HL-60 (cell line): Measurements from ENCODE around the gene EXOC4.

ENCODE experiments used
- DNase-seq, 2 experiments: peaks; one replicate each; pipeline ENCODE4 v3.0.0-alpha.2; 2010 to 2020; ENCODE audit warnings: low read depth in 1 of 2, low spot score in 1 of 2
- H3K27ac ChIP-seq: fragments of 250-450 bp; sonication (Bioruptor Pico); replicated peaks from 2 replicates; pipeline ENCODE4 v1.5.1; 2020; ENCODE audit warnings: mild to moderate bottlenecking, moderate library complexity
- H3K27me3 ChIP-seq: fragments of 250-450 bp; sonication (Bioruptor Pico); 2 replicates; pipeline ENCODE4 v1.5.1; 2021; ENCODE audit warnings: mild to moderate bottlenecking, moderate library complexity; ENCODE audit not compliant: insufficient read depth, poor library complexity, severe bottlenecking
- H3K4me3 ChIP-seq: replicated peaks from 2 replicates; pipeline ENCODE4 v1.5.1; 2011; ENCODE audit warnings: mild to moderate bottlenecking, control low read depth, low read length; ENCODE audit not compliant: insufficient read depth
- GABPA ChIP-seq: IDR thresholded peaks from 2 replicates; pipeline ENCODE4 v1.6.1; 2012; ENCODE audit warnings: low read depth
- POLR2AphosphoS5 ChIP-seq: IDR thresholded peaks from 2 replicates; pipeline ENCODE4 v1.6.1; 2012; ENCODE audit warnings: low read depth
- SPI1 ChIP-seq: IDR thresholded peaks from 2 replicates; pipeline ENCODE4 v1.6.1; 2012; ENCODE audit warnings: low read depth, mild to moderate bottlenecking, borderline replicate concordance
- TF ChIP-seq, protein P1 (sequence below): IDR thresholded peaks from one replicate; pipeline ENCODE4 v1.5.1; 2011; ENCODE audit warnings: low read length, control low read depth, inconsistent platforms; ENCODE audit not compliant: insufficient read depth
- TF ChIP-seq, protein P2 (sequence below): IDR thresholded peaks from 2 replicates; pipeline ENCODE4 v1.6.1; 2012; ENCODE audit warnings: low read depth; ENCODE audit not compliant: insufficient replicate concordance

EXOC4 gene

DNA sequence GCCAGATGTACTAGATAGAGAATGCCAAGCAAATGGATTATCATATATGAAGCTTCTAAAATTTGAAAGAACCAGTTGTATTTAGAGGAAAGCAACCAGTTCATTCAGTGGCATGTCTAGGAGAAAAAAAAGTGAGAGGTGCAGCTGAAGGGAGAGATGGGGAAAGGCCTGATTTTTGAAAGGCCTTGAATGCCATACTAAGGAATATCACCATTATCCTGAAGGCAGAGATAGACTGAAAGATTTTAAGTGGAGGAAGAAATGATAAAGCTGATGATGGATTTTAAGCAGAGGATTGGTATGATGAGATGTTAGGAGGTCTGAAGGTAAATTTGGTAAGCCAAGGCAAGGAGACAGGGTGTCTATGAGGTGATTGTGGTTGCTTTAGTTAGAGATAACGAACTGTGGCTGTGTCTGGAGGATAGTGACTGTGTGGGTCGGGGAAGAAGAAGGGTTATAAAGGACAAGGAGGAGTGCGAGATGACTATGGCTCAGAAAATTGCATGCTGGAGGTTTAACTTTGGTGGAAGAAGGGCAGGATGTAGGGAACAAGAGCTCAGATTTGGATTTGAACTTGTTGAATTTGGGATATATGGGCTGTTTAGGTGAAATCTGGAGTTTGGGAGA, 330.8 kb downstream of the EXOC4 start:
- TF ChIP-seq GABPA (no peak), POLR2AphosphoS5 (no peak), SPI1 (no peak)
- TF ChIP-seq, protein P1, sequence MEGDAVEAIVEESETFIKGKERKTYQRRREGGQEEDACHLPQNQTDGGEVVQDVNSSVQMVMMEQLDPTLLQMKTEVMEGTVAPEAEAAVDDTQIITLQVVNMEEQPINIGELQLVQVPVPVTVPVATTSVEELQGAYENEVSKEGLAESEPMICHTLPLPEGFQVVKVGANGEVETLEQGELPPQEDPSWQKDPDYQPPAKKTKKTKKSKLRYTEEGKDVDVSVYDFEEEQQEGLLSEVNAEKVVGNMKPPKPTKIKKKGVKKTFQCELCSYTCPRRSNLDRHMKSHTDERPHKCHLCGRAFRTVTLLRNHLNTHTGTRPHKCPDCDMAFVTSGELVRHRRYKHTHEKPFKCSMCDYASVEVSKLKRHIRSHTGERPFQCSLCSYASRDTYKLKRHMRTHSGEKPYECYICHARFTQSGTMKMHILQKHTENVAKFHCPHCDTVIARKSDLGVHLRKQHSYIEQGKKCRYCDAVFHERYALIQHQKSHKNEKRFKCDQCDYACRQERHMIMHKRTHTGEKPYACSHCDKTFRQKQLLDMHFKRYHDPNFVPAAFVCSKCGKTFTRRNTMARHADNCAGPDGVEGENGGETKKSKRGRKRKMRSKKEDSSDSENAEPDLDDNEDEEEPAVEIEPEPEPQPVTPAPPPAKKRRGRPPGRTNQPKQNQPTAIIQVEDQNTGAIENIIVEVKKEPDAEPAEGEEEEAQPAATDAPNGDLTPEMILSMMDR = no peak
- TF ChIP-seq, protein P2, sequence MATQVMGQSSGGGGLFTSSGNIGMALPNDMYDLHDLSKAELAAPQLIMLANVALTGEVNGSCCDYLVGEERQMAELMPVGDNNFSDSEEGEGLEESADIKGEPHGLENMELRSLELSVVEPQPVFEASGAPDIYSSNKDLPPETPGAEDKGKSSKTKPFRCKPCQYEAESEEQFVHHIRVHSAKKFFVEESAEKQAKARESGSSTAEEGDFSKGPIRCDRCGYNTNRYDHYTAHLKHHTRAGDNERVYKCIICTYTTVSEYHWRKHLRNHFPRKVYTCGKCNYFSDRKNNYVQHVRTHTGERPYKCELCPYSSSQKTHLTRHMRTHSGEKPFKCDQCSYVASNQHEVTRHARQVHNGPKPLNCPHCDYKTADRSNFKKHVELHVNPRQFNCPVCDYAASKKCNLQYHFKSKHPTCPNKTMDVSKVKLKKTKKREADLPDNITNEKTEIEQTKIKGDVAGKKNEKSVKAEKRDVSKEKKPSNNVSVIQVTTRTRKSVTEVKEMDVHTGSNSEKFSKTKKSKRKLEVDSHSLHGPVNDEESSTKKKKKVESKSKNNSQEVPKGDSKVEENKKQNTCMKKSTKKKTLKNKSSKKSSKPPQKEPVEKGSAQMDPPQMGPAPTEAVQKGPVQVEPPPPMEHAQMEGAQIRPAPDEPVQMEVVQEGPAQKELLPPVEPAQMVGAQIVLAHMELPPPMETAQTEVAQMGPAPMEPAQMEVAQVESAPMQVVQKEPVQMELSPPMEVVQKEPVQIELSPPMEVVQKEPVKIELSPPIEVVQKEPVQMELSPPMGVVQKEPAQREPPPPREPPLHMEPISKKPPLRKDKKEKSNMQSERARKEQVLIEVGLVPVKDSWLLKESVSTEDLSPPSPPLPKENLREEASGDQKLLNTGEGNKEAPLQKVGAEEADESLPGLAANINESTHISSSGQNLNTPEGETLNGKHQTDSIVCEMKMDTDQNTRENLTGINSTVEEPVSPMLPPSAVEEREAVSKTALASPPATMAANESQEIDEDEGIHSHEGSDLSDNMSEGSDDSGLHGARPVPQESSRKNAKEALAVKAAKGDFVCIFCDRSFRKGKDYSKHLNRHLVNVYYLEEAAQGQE = no peak

DNA sequence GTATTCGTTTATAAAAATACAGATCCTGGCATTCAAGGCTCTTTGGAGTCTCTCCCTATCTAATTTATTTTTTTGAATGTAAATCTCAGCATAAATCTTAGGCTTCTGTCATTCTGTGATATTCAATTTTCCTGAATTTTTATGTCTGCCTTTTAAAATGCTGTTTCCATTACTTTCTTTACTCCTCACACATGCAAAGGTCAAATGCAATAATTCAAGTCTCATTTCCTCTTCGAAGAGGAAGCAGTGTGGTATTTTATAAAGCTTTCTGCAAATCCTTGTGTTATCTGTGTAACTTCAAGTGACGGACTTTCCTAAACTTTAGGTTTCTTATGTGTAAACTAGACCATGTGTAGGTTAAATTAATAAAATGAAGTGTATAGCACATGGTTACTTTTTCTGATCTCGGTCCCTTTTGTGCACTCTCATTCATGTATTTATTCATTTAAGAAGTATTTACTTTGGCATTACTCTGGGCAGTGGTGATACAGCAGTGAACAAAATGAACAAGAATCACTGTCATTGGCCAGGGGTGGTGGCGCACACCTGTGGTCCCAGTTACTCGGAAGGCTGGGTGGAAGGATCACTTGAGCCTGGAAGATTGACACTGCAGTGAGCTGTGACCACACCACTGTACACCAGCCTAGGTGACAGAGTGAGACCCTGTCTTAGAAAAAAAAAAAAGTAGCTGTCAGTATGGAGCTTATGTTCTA, 332.2 kb downstream of the EXOC4 start:
- no peak for DNase-seq
- no peaks in the 10 kb centered on the region for H3K27me3 ChIP-seq
- H3K4me3 ChIP-seq = no peak overlapping the region
- no peak overlapping the region for H3K27ac ChIP-seq
- no peak for TF ChIP-seq GABPA
- TF ChIP-seq, protein P2 = no peak
- TF ChIP-seq, protein P1 = no peak
- TF ChIP-seq SPI1 = no peak
- TF ChIP-seq POLR2AphosphoS5 = no peak

More for the DNA sequence above, 330.8 kb downstream of the EXOC4 start:
- no peak for DNase-seq
- no peaks in the 10 kb centered on the region for H3K27me3 ChIP-seq
- H3K27ac ChIP-seq = no peak overlapping the region
- no peak overlapping the region for H3K4me3 ChIP-seq

DNA sequence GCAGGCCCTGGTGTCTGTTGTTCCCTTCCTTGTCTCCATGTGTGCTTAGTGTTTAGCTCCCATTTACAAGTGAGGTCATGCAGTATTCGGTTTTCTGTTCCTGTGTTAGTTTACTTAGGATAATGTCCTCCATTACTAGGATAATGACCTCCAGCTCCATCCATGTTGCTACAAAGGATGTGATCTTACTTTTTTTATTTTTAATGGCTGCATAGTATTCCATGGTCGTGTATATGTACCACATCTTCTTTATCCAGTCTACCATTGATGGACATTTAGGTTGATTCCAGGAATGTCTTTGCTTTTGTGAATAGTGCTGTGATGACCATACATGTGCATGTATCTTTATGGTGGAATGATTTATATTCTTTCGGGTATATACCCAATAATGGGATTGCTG, 333.4 kb downstream of the EXOC4 start:
- TF ChIP-seq, protein P1 = no peak
- TF ChIP-seq, protein P2 = no peak
- TF ChIP-seq POLR2AphosphoS5 (no peak), SPI1 (no peak), GABPA (no peak)
- DNase-seq = no peak
- H3K27ac ChIP-seq = no peak overlapping the region
- no peak overlapping the region for H3K4me3 ChIP-seq
- H3K27me3 ChIP-seq = no peaks in the 10 kb centered on the region
